Hepatocyte (in vitro differentiated cells): ENCODE measurements around the gene SYTL4. TPM values are rescaled to one million over a fixed set of nuclear protein-coding genes. Genes with fewer than 3 reads are reported as not detected.
A peak's percentile ranks its signal among the peaks of the same experiment; 100 is the strongest.

Experiments used
- DNase-seq: peaks from one replicate; pipeline ENCODE4 v3.0.0-alpha.2; 2016; ENCODE audit warnings: low spot score
- H2AFZ ChIP-seq: fragments of 200-600 bp; sonication (generic); 2 replicates; pipeline ENCODE4 v1.6.0; 2016; ENCODE audit warnings: antibody characterized with exemption, mild to moderate bottlenecking
- H3K27ac ChIP-seq: fragments of 200-600 bp; sonication (generic); 2 replicates; pipeline ENCODE4 v1.5.1; 2016; ENCODE audit warnings: mild to moderate bottlenecking
- H3K27me3 ChIP-seq: fragments of 200-600 bp; sonication (generic); 2 replicates; pipeline ENCODE4 v1.6.1; 2016
- H3K36me3 ChIP-seq: fragments of 200-600 bp; sonication (generic); replicated peaks from 2 replicates; pipeline ENCODE4 v1.5.1; 2016; ENCODE audit warnings: low read depth; ENCODE audit not compliant: insufficient read depth
- H3K4me1 ChIP-seq: fragments of 200-600 bp; sonication (generic); 2 replicates; pipeline ENCODE4 v1.5.1; 2016; ENCODE audit warnings: mild to moderate bottlenecking, moderate library complexity; ENCODE audit not compliant: insufficient read depth
- H3K4me2 ChIP-seq: fragments of 200-600 bp; sonication (generic); 2 replicates; pipeline ENCODE4 v1.6.0; 2016
- H3K4me3 ChIP-seq: fragments of 200-600 bp; sonication (generic); 2 replicates; pipeline ENCODE4 v1.5.1; 2016; ENCODE audit warnings: mild to moderate bottlenecking
- H3K79me2 ChIP-seq: fragments of 200-600 bp; sonication (generic); 2 replicates; pipeline ENCODE4 v1.6.0; 2017; ENCODE audit warnings: mild to moderate bottlenecking
- H3K9me2 ChIP-seq: fragments of 200-600 bp; sonication (generic); replicated peaks from 2 replicates; pipeline ENCODE4 v1.6.0; 2017; ENCODE audit warnings: mild to moderate bottlenecking; ENCODE audit not compliant: insufficient read depth
- H3K9me3 ChIP-seq: fragments of 200-600 bp; sonication (generic); 2 replicates; pipeline ENCODE4 v1.5.1; 2016; ENCODE audit warnings: low read depth, mild to moderate bottlenecking
- H4K20me1 ChIP-seq: fragments of 200-600 bp; sonication (generic); 2 replicates; pipeline ENCODE4 v1.6.0; 2016; ENCODE audit warnings: mild to moderate bottlenecking; ENCODE audit not compliant: insufficient read depth, poor library complexity, severe bottlenecking
- EZH2 ChIP-seq: fragments of 200-600 bp; sonication (generic); IDR thresholded peaks from 2 replicates; pipeline ENCODE4 v1.6.1; 2016; ENCODE audit warnings: antibody characterized with exemption, mild to moderate bottlenecking, borderline replicate concordance
- EZH2phosphoT487 ChIP-seq: fragments of 200-600 bp; sonication (generic); IDR thresholded peaks from one replicate; pipeline ENCODE4 v1.6.1; 2018; ENCODE audit warnings: antibody characterized with exemption, mild to moderate bottlenecking, low read depth, moderate library complexity; ENCODE audit not compliant: unreplicated experiment, severe bottlenecking
- WGBS: methylation state at CpG from one replicate; pipeline ENCODE4 v1.1.6; 2016; ENCODE audit warnings: low lambda C conversion rate; ENCODE audit errors: missing lambda C conversion rate; 5-methylcytosine and 5-hydroxymethylcytosine counted together
- polyA plus RNA-seq: library from polyadenylated mRNA; unstranded; fragments of >200 nt; fragmentation: Nextera tagmentation; extraction: Ambion mirVana; gene quantifications from 2 replicates; pipeline ENCODE4 v1.2.1, GENCODE V29; 2016
- total RNA-seq: library from RNA; depleted of rRNA; stranded (reverse); fragments of >200 nt; gene quantifications from 2 replicates; pipeline ENCODE4 v1.2.3, GENCODE V29; 2014
- TF ChIP-seq, protein P1 (sequence below): fragments of 200-600 bp; sonication (generic); IDR thresholded peaks from 2 replicates; pipeline ENCODE4 v1.5.1; 2016; ENCODE audit warnings: antibody characterized with exemption, mild to moderate bottlenecking; ENCODE audit not compliant: poor library complexity

The SYTL4 gene
- total and polyA plus RNA-seq, 2 experiments from 2014 or later: 2.4 to 3.4 TPM

DNA sequence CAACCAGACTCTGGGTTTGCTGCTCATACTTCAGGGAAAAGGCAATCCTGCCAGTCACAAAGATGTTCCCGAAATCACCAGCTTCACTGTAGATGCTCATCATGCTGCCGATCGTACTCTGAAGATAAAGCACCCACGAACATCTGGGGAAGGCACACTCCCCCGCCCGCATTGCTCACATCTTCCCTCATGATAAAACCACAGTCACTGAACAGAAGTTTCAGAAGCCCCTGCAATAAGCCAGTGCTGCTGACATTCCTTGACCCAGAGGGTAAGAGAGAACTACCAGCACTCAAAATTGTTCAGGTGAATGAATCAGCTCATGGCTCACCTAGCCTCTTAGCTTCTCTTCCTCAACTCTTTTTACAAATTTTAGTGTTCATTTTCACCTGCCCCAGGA lies 44.8 kb downstream of the SYTL4 start:
- Histone ChIP-seq H3K4me2 (no peak overlapping the region), H2AFZ (no peak overlapping the region), H3K36me3 (no peaks in the 10 kb centered on the region), H3K4me1 (no peaks in the 10 kb centered on the region), H3K9me3 (no peaks in the 10 kb centered on the region), H3K79me2 (no peaks in the 10 kb centered on the region), H3K4me3 (no peak overlapping the region), H3K27me3 (no peaks in the 10 kb centered on the region), H3K27ac (no peak overlapping the region), H3K9me2 (no peaks in the 10 kb centered on the region), H4K20me1 (no peaks in the 10 kb centered on the region)
- TF ChIP-seq EZH2 (no peak), EZH2phosphoT487 (no peak)
- TF ChIP-seq, protein P1, sequence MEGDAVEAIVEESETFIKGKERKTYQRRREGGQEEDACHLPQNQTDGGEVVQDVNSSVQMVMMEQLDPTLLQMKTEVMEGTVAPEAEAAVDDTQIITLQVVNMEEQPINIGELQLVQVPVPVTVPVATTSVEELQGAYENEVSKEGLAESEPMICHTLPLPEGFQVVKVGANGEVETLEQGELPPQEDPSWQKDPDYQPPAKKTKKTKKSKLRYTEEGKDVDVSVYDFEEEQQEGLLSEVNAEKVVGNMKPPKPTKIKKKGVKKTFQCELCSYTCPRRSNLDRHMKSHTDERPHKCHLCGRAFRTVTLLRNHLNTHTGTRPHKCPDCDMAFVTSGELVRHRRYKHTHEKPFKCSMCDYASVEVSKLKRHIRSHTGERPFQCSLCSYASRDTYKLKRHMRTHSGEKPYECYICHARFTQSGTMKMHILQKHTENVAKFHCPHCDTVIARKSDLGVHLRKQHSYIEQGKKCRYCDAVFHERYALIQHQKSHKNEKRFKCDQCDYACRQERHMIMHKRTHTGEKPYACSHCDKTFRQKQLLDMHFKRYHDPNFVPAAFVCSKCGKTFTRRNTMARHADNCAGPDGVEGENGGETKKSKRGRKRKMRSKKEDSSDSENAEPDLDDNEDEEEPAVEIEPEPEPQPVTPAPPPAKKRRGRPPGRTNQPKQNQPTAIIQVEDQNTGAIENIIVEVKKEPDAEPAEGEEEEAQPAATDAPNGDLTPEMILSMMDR: no peak
- WGBS: 87% methylated on average over 6 of the region's 6 CpGs
- no peak for DNase-seq

DNA sequence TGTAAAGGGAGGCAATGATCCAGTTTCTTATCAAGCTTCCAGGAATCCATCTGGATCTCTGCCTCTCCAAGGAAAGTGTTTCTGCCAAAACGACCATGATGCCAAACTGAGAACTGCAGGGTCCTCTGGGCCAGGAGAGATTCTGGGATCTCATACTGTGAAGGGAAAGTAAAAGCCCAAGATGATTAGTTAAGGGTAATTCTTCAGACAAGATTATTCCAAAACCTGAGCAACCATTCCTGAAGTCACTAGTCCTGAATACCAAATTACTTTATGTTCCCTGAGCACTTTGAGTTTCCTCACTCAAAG lies 46.0 kb downstream of the SYTL4 start:
- H3K27me3 ChIP-seq: no peaks in the 10 kb centered on the region

DNA sequence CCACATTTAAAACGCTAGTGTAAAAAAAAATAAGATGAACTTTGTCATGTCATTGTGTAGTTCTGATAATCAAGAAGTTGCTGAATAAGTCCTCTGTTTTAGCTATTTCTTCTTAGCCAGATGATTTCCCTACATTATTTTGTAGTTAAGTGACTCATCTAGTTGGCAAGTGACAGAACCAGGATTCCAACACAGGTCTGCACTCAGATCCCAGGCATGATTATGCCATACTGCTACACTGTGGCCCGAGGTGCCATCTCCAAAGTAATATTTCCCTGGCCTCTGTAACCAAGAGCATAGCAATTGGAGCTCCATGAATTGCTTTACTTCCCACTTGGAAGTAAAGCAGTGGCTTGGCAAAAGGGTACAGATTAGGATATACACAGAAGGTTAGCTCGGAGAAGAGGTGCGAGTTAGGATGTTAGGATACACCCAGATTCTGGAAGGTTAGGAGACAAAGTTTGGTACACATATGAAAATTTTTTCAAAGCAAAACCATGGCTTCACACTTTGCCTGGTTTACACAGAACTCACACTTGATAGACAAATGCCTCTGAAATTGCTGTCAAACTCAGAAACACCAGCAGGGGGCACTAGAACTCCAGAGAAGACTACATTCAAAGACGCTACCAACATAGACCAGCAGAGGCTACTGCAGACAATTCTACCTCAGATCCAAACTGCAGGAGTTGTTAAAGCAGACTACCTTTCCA lies 46.5 kb downstream of the SYTL4 start:
- H4K20me1 ChIP-seq: no peaks in the 10 kb centered on the region
- no peak overlapping the region for H3K27ac ChIP-seq
- H3K27me3 ChIP-seq: no peaks in the 10 kb centered on the region
- peak; percentile 77 for DNase-seq
- 31% methylated on average over 5 of the region's 5 CpGs for WGBS
- H3K79me2 ChIP-seq: no peaks in the 10 kb centered on the region
- no peaks in the 10 kb centered on the region for H3K9me2 ChIP-seq
- H3K4me1 ChIP-seq: no peaks in the 10 kb centered on the region
- H3K4me2 ChIP-seq: no peak overlapping the region
- TF ChIP-seq, protein P1: peak; percentile 85
- no peak for TF ChIP-seq EZH2
- no peak for TF ChIP-seq EZH2phosphoT487
- H3K9me3 ChIP-seq: no peaks in the 10 kb centered on the region
- H3K4me3 ChIP-seq: no peak overlapping the region
- no peaks in the 10 kb centered on the region for H3K36me3 ChIP-seq
- H2AFZ ChIP-seq: no peak overlapping the region

More for the DNA sequence above, 46.0 kb downstream of the SYTL4 start:
- TF ChIP-seq, protein P1: no peak
- TF ChIP-seq EZH2phosphoT487: no peak
- no peak for TF ChIP-seq EZH2
- no peak overlapping the region for H3K4me3 ChIP-seq
- no peaks in the 10 kb centered on the region for H4K20me1 ChIP-seq
- no peak overlapping the region for H2AFZ ChIP-seq
- H3K4me1 ChIP-seq: no peaks in the 10 kb centered on the region
- H3K9me3 ChIP-seq: no peaks in the 10 kb centered on the region
- WGBS: 12% methylated on average over 1 of the region's 1 CpG
- no peak overlapping the region for H3K27ac ChIP-seq
- no peaks in the 10 kb centered on the region for H3K79me2 ChIP-seq
- H3K36me3 ChIP-seq: no peaks in the 10 kb centered on the region
- DNase-seq: no peak
- no peak overlapping the region for H3K4me2 ChIP-seq
- H3K9me2 ChIP-seq: no peaks in the 10 kb centered on the region

DNA sequence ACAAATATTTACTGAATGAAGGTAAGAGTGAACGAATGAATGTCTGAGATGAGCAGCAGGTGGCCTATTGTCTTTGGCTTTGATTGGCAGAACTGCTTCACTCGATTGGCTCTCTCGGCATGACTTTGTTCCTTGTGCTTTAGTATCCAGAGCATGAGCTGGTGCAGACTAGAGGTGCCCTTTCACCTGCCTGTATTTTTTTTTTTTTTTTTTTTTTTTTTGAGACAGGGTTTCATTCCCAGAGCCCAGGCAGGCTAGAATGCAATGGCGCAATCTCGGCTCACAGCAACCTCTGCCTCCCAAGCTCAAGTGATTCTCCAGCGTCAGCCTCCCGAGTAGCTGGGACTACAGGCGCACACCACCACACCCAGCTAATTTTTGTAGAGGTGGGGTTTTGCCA lies 49.0 kb downstream of the SYTL4 start:
- no peaks in the 10 kb centered on the region for H3K27me3 ChIP-seq
- no peaks in the 10 kb centered on the region for H3K9me3 ChIP-seq
- H3K79me2 ChIP-seq: no peaks in the 10 kb centered on the region
- TF ChIP-seq EZH2phosphoT487 (no peak), EZH2 (no peak)
- TF ChIP-seq, protein P1: no peak
- H3K36me3 ChIP-seq: no peaks in the 10 kb centered on the region
- H3K9me2 ChIP-seq: no peaks in the 10 kb centered on the region
- H3K4me3 ChIP-seq: no peak overlapping the region
- WGBS: 87% methylated on average over 8 of the region's 8 CpGs
- H3K4me2 ChIP-seq: no peak overlapping the region
- no peak overlapping the region for H3K27ac ChIP-seq
- no peak for DNase-seq
- no peaks in the 10 kb centered on the region for H4K20me1 ChIP-seq
- H3K4me1 ChIP-seq: no peaks in the 10 kb centered on the region
- H2AFZ ChIP-seq: no peak overlapping the region
